AG09319 (cell line): ENCODE data around the gene VPS13C.

Experiments used
- DNase-seq: peaks from one replicate; pipeline ENCODE4 v3.0.0-alpha.2; 2010; ENCODE audit warnings: low read depth; ENCODE audit errors: extremely low read depth
- CTCF ChIP-seq: IDR thresholded peaks from 2 replicates; pipeline ENCODE4 v1.5.1; 2011; ENCODE audit warnings: low read depth, mild to moderate bottlenecking, inconsistent platforms, low read length, moderate library complexity

Gene VPS13C

DNA sequence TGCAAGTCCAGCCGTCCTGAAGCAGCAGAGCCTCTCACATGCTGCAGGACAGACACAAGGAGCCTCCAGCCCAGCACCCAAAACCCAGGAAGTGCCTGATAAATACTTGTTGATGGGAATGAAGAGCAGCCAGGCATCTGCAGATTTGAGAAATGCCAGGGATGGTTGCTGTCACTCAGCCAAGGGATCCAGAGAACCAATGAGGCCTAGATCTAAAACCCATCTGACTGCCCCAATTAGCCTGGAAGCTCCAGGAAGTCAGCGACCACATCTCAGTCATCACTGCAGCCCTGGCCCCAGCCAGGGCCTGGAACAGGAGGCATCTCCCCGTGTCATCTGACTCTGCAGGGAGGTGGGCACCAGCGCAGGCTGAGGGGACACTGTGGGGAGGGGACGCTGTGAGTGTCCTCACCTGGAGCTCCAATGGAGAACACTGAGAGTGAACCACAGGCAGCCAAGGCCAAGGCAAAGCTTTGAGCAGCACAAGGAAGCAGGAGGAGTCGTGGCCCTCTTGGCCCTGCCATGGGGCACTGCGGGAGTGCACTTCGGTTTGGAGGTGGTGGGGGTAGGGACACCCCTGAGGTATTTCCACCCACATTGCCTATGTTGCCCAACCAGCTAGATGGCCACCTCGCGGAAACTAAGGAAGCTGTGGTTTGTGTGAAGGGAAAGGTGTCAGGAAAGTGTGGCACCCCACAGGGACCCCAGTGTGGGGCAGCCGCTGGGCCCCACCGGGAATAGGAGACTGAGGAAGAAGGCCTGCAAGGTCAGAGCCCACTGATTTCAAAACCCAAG is 229.5 kb downstream of the VPS13C start:
- DNase-seq, result no peak
- no peak for TF ChIP-seq CTCF

DNA sequence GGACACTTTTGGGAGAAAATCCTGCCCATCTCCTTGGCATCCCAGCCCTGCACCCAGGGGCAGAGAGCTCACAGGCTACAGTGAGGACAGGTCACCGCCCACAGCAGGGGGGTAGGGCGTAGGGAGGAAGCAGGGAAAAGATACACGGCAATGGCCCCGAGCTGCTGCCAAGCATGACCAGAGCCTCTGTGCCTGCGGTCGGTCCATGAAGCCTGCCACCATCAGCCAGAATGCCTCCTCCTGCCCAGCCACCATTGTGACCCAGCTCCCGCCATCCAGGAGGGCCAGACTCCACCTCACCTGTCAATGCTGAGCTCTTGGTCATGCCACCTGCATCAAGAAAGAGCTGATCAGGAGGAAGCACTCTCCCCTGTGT is 230.7 kb downstream of the VPS13C start:
- no peak for DNase-seq
- no peak for TF ChIP-seq CTCF

GRCh38 chr15:61828860-61829513 is 231.3 kb downstream of the VPS13C start:
- no peak for TF ChIP-seq CTCF
- no peak for DNase-seq

GRCh38 chr15:61828008-61828407 is 232.2 kb downstream of the VPS13C start:
- no peak for DNase-seq

DNA sequence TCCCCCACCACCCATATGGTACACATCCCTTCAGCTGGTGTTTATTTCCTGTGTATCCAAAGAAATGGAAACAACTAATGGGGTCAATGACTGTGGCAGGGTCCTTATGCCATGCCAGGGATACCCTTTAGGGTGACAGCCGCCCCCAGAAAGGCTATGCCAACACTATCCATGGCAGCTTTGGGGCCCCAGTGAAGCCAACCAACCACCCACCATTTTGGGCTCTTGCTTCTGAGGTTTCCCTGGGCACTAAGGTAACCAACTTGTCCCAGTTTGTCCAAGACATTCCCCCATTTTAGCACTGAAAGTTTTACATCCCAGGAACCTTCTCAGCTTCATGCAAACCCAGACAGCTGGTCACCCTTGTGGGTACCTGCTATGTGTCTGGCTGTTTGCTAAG is 233.1 kb downstream of the VPS13C start:
- TF ChIP-seq CTCF, result no peak
- no peak for DNase-seq

More at GRCh38 chr15:61828008-61828407, 232.2 kb downstream of the VPS13C start:
- no peak for TF ChIP-seq CTCF

- TF ChIP-seq CTCF, result no peak
Observed at GRCh38 chr15:61824291-61824690, 236.0 kb downstream of the VPS13C start.

GRCh38 chr15:61822511-61822910 is 237.7 kb downstream of the VPS13C start:
- DNase-seq, result no peak
- TF ChIP-seq CTCF, result no peak

More at GRCh38 chr15:61824291-61824690, 236.0 kb downstream of the VPS13C start:
- no peak for DNase-seq
